NCI-H2196 treated with DMSO at 0.1 percent for 48 hours (cell line): Measurements from ENCODE around the gene SYT6.

Experiments used
- DNase-seq: peaks from one replicate; lab custom pipeline; 2025; ENCODE audit not compliant: unreplicated experiment; lab: John Stamatoyannopoulos, UW

Gene SYT6

GRCh38 chr1:114153261-114154145, at the start of gene SYT6:
TSS of gene SYT6 (minus strand) at chr1:114153869. CDS start at chr1:114153772, 97 bp downstream.
- DNase-seq: no peak

GRCh38 chr1:114201486-114201885, 47.8 kb upstream of the SYT6 start:
- no peak for DNase-seq

GRCh38 chr1:114199017-114199594, 45.4 kb upstream of the SYT6 start:
- no peak for DNase-seq

- no peak for DNase-seq
Observed at GRCh38 chr1:114196992-114197907, 43.6 kb upstream of the SYT6 start.

GRCh38 chr1:114195819-114196218, 42.1 kb upstream of the SYT6 start:
- DNase-seq: no peak

- no peak for DNase-seq
Observed at GRCh38 chr1:114192328-114192727, 38.7 kb upstream of the SYT6 start.

- no peak for DNase-seq
Observed at GRCh38 chr1:114189398-114189797, 35.7 kb upstream of the SYT6 start.

- no peak for DNase-seq
Observed at GRCh38 chr1:114181356-114181755, 27.7 kb upstream of the SYT6 start.

GRCh38 chr1:114180742-114181141, 27.1 kb upstream of the SYT6 start:
- DNase-seq: no peak

GRCh38 chr1:114178936-114179335, 25.3 kb upstream of the SYT6 start:
- no peak for DNase-seq

GRCh38 chr1:114177282-114177681, 23.6 kb upstream of the SYT6 start:
- no peak for DNase-seq

- DNase-seq: no peak
Observed at GRCh38 chr1:114176366-114176765, 22.7 kb upstream of the SYT6 start.

GRCh38 chr1:114173680-114174079, 20.0 kb upstream of the SYT6 start:
- no peak for DNase-seq

- no peak for DNase-seq
Observed at GRCh38 chr1:114169509-114169908, 15.8 kb upstream of the SYT6 start.

GRCh38 chr1:114167226-114167625, 13.6 kb upstream of the SYT6 start:
- DNase-seq: no peak

- DNase-seq: no peak
Observed at GRCh38 chr1:114164840-114165543, 11.3 kb upstream of the SYT6 start.

- DNase-seq: no peak
Observed at GRCh38 chr1:114159941-114160340, 6.3 kb upstream of the SYT6 start.

GRCh38 chr1:114157275-114157660, 3.6 kb upstream of the SYT6 start:
- DNase-seq: no peak

- no peak for DNase-seq
Observed at GRCh38 chr1:114156538-114157274, 3.0 kb upstream of the SYT6 start.

GRCh38 chr1:114155706-114156105, 2.0 kb upstream of the SYT6 start:
- DNase-seq: no peak
